Measurements from ENCODE around the gene TACO1.

TACO1 gene

DNA sequence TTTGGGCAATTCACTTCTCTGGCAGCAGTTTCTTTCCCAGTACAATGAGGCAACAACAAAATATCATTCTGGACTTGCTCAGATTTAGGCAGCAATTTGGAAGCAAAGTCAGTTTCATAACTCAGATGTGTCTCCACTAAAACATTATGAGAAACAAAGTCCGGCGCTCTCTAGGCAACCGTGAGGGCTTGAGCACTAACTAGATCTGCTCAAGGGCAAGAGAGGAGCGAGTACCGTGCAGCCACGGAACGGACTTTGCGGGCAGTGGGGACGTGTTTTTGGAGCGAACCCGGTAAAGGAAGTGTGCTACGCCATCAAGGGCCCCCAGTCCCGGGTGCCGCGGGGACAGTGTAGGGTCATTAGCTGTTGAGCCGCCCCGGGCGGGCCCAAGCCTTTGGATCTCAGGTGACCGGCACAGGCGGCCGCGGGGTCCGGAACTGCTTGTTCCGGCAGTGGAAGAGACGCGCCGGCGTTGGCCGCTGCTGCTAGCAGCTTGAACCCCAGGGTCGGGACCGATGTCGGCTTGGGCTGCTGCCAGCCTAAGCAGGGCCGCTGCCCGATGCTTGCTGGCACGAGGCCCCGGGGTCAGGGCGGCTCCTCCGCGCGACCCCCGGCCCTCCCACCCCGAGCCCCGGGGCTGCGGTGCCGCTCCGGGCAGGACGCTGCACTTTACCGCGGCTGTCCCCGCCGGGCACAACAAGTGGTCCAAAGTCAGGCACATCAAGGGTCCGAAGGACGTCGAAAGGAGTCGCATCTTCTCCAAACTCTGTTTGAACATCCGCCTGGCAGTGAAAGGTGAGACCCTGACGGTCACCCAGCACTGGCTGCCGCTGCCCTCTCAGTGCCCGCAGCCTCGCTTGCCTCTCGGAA lies at the start of gene TACO1:
TSS of gene TACO1 (plus strand) at position 327 of the 870 bp plus-strand sequence. CDS start at position 516, 189 bp downstream.
- peak; percentile 87 to 88 for DNase-seq

DNA sequence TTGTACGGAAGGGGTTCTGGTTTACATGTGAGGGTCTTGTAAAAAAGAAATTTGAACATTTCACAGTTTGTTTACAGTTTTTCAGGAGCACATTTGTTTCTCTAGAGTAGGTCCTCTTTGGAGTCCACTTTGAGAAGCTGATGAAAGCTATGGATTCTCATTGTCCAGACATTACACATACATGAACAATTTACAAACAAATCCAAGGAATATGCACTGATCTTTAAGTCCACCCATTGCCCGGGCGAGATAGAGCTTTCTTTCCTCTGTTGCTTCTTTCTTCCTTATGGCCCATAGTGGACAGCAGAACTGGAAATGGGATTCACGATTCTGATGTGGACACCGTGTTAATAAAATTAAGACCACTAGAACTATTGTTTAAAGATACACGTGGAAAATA lies 48.5 kb upstream of the TACO1 start:
- DNase-seq, result no peak

DNA sequence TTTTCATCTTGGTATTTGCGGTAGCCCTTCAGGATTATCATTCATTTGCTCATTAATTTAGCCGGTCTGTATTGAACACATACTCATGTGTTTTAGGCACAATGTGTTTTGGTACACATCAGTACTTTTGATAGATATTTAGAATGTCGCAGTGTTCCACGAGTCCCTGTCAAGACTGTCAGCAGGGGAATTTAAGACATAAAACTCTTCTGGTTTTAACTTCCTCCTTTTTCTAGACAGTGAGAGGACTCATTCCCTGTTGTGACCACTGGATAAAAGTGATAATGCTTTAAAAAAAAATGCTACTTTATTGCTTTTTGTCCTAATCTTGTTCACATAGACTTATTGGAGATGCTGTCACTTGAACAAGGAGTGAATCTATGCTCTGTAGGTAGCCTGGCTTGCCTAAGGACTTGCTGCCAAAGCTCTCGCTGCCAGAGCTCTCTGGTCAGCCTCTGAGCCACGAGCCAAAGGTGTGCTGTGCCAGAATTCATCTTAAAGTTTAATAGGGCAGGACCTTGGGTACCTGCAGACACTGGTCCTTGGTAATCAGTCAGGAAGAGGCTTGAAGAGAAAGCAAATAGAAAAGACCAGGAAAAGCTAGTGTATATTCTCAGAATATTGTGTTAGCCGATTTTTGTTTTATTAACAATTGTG lies 45.1 kb upstream of the TACO1 start:
- DNase-seq, result no peak

DNA sequence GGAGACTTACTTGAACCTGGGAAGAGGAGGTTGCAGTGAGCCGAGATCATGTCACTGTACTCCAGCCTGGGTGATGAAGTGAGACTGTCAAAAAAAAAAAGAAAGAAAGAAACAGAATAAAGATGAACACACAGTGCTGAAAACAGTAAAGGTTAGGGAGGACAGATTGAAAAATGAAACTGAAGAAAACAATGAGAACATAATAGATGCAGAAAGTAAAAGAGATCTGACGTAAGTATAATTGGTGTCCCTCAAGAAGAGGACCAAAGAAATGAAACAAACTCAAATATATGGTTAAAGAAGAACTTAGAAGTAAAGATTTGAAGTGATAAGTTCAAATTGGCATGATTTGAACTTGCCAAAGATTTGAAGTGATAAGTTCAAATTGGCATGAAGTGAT lies 43.3 kb upstream of the TACO1 start:
- no peak for DNase-seq

DNA sequence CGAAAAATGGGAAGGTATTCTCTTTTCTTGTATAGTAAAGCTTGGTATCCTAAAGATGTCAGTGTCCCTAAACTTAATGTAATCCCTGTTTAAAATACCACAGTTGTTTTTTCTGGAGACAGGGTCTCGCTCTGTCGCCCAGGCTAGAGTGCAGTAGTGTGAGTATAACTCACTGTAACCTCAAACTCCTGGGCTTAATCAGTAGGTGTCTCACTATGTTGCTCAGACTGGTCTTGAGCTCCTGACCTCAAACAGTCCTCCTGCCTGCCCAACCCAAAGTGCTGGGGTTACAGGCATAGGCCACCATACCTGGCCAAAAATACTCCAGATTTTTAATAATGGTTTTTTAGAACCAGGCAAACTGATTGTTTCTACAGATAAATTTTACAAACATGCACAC lies 42.3 kb upstream of the TACO1 start:
- DNase-seq, result no peak

- DNase-seq, result no peak
Observed at GRCh38 chr17:63561819-63562218, 38.9 kb upstream of the TACO1 start.

DNA sequence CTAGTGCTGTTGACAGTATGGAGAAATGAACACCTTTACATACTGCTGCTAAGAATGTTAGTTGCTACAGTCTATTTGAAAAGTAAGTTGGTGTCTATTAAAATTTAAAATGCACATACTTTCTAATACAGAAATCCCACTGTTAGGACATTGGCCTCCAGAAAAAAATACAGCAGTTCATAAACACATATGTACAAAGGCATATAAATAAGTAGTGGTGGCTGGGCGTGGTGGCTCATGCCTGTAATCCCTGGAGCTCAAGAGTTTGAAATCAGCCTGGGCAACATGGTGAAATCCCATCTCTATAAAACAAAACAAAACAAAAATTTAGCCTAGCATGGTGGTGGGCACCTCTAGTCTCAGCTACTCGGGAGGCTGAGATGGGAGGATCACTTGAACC lies 37.4 kb upstream of the TACO1 start:
- no peak for DNase-seq

GRCh38 chr17:63564562-63564961 lies 36.1 kb upstream of the TACO1 start:
- no peak for DNase-seq

GRCh38 chr17:63567229-63567628 lies 33.5 kb upstream of the TACO1 start:
- DNase-seq, result no peak

DNA sequence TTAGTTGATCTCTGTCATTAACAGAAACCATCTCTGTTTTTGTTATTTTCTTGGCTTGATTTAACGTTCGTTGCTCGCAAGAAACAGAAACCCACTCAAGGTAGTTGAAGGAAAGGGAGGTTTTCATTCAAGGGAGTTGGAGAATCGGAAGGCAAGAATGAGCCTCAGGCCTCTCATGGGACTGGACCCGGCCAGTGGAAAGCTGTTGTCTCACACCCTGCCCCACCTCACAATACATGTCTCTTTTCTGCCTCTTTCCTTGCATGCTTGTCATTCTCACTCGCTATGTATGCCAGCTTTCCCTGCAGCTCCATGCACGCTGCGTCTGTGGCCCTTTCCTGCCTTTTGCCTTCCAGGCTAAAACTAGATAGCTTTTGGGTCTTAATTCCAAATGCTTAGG lies 32.1 kb upstream of the TACO1 start:
- DNase-seq, result no peak

GRCh38 chr17:63571632-63572310 lies 28.9 kb upstream of the TACO1 start:
- no peak for DNase-seq

DNA sequence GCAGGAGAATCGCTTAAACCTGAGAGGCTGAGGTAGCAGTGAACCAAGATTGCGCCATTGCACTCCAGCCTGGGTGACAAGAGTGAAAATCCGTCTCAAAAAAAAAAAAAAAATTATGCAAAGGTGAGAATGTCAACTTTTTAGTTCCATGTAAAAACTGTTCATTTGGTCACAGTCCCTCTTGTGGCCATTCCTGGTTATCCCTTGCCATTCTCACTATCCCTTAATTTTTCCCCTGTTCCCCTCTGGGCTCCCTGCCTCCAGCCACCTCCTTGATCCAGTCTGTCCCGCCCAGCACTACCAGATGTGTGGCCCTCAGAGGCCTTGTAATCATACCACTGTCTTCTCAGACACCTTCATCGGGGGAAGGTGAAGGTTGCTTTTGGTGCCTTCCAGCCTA lies 27.1 kb upstream of the TACO1 start:
- DNase-seq, result peak in 1 of 2 experiments; percentile 16

- no peak for DNase-seq
Observed at GRCh38 chr17:63578027-63578768, 22.5 kb upstream of the TACO1 start.

- no peak for DNase-seq
Observed at GRCh38 chr17:63578769-63579111, 22.0 kb upstream of the TACO1 start.

DNA sequence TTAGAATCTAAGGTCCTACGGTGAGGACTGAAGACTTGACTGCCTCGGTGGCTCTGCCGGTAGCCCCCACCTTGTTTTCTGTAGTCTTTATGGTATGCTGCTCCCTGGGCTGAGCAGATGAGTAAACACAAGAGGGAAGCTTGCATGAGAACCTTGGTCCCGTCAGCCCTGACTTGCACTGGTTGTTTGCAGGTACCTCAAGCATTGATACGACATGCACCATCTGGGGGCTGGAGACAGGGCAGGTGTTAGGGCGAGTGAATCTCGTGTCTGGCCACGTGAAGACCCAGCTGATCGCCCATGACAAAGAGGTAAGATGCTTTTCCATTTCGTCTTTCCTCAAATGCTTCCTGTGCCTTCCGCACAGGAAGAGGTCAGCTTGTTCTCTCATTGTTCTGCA lies 21.1 kb upstream of the TACO1 start:
- DNase-seq, result no peak

GRCh38 chr17:63587770-63588169 lies 12.9 kb upstream of the TACO1 start:
- no peak for DNase-seq

GRCh38 chr17:63588797-63589196 lies 11.9 kb upstream of the TACO1 start:
- DNase-seq, result no peak

- no peak for DNase-seq
Observed at GRCh38 chr17:63589646-63590045, 11.0 kb upstream of the TACO1 start.

DNA sequence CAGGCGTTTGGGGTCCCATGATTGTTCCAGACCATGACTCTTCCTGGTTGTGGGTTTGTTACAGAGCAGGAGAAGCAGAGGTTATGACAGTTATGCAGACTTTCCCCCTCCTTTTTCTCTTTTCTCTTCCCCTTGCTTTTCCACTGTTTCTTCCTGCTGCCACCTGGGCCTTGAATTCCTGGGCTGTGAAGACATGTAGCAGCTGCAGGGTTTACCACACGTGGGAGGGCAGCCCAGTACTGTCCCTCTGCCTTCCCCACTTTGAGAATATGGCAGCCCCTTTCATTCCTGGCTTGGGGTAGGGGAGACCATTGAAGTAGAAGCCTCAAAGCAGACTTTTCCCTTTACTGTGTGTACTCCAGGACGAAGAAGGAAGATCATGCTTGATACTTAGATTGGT lies 7.9 kb upstream of the TACO1 start:
- no peak for DNase-seq

GRCh38 chr17:63595132-63595531 lies 5.6 kb upstream of the TACO1 start:
- DNase-seq, result no peak

DNA sequence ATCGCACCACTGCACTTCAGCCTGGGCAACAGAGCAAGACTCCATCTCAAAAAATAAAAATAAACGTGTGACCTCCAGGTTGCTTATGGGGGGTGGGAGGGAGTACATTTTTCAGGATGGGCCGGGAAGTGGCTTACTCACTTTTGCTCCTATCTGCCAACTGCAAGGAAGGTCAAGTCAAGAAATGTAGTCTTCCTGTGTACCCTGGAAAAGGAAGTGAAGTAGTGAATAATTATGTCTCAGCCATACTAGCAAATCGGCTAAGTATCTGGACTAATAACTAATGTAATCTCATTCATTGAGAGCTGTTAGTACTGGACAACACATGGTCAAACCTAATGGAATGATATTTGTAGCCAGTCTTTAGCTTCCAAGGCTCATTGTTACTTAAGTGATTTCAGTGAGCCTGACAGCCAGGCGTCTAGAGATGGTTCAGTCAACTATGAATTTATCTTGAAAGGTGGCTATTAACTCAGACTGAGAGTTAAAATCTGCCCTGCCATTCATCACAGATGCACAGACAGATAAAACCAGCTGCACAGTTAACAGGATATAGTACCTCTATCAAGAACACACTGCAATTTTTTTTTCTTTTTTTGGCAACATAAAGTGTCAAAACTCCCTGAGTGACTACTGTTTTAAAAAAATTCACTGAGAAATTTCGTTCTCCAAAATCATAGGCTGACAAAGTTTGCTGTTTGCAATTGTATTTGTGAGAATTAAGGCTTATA lies 3.7 kb upstream of the TACO1 start:
- DNase-seq, result no peak

DNA sequence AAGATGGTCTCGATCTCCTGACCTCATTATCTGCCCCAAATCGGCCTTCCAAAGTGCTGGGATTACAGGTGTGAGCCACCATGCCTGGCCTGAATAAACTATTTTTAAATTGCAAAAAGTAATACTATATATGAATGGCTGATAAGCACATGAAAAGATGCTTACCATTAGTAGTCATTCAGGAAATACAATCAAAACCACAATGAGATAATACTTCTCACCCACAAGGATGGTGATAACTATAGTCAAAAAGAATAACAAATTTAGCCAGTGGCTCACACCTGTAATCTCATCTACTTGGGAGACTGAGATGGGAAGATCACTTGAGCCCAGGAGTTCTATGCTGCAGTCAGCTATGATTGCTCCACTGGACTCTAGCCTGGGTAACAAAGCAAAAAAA lies 2.4 kb upstream of the TACO1 start:
- no peak for DNase-seq
